ENCODE results near the gene AP3S2. TPM values are rescaled to one million over a fixed set of nuclear protein-coding genes. Genes with fewer than 3 reads are reported as not detected.

The AP3S2 gene
- total and polyA plus RNA-seq, 2 donors (not counting 1 experiment from before 2014, with no cell fraction given): 11.3 to 32.3 TPM

DNA sequence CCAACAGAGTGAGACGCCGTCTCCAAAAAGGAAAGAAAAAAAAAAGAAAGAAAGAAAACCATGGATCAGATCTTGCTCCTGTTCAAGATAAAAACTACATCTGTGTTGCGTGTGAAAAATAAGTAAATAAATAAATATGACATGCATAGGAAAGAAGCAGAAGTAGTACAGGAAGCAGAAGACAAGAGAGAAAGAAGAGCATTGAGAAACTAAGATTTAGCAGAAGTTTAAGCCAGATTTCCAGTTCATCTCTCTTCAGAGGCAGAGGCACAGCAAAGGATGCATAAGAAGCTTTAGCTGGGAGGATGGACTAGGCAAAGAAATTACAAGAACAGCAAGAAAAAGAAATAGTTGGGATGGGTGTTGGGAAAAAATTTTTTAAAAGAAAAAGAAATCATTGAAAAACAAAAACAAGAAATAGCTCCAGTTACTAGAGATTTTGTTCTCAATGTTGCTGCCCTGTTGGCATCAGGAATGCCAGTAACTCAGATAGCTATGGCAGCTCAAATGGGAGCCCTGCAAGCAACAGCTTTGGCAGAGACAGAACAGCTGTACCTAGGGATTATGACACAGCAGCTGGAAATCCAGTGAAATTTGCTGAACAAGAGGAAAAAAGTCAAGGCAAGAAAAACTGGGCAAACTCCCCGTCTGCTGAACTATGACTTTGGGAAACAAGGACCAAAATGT is 17.3 kb downstream of the AP3S2 start:
- H3K79me2 ChIP-seq (ENCODE audit: control insufficient read depth, insufficient read depth, low read length): no peaks in the 10 kb centered on the region
- peaks cover 0 to 4% of the 10 kb centered on the region in 2 donors for H3K4me1 ChIP-seq (ENCODE audit: control insufficient read depth in 2 of 2, insufficient read depth in 2 of 2, low read length in 2 of 2)
- no peaks in the 10 kb centered on the region for H4K20me1 ChIP-seq (ENCODE audit: control insufficient read depth, insufficient read depth, low read length, poor library complexity, severe bottlenecking)
- intact Hi-C loops (cut with micrococcal nuclease): no loop called here
- no peak overlapping the region for H3K4me2 ChIP-seq (replicated peaks; ENCODE audit: low read depth, low read length, poor library complexity, severe bottlenecking)
- no peak overlapping the region for H3K4me3 ChIP-seq (ENCODE audit: control extremely low read depth in 1 of 5, extremely low read depth in 1 of 5, insufficient read depth in 1 of 5, low read depth in 2 of 5, low read length in 4 of 5)
- CTCF ChIA-PET: interaction anchor here (0.6 to 6.8 kb wide), 11 partner anchors 10 to 365 kb away, joined by 3 to 159 read pairs (median 6); partner anchors contain the start of gene AP3S2
- no peak for ATAC-seq (ENCODE audit: low read depth)
- H3K4me1 Mint-ChIP-seq: peaks cover 5% of the 10 kb centered on the region
- TF ChIP-seq, protein P1, sequence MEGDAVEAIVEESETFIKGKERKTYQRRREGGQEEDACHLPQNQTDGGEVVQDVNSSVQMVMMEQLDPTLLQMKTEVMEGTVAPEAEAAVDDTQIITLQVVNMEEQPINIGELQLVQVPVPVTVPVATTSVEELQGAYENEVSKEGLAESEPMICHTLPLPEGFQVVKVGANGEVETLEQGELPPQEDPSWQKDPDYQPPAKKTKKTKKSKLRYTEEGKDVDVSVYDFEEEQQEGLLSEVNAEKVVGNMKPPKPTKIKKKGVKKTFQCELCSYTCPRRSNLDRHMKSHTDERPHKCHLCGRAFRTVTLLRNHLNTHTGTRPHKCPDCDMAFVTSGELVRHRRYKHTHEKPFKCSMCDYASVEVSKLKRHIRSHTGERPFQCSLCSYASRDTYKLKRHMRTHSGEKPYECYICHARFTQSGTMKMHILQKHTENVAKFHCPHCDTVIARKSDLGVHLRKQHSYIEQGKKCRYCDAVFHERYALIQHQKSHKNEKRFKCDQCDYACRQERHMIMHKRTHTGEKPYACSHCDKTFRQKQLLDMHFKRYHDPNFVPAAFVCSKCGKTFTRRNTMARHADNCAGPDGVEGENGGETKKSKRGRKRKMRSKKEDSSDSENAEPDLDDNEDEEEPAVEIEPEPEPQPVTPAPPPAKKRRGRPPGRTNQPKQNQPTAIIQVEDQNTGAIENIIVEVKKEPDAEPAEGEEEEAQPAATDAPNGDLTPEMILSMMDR (IDR thresholded peaks at IDR 0.05): no peak
- TF ChIP-seq EZH2 (IDR thresholded peaks at IDR 0.05; ENCODE audit: borderline replicate concordance, insufficient read depth, low read depth, low read length, poor library complexity, severe bottlenecking): no peak
- H3K4me3 Mint-ChIP-seq: no peak overlapping the region
- POLR2A ChIA-PET: no interaction called here
- no peak overlapping the region for H3K27ac ChIP-seq (ENCODE audit: low read length in 2 of 2)
- H3K9me3 ChIP-seq (ENCODE audit: control extremely low read depth in 1 of 3, control insufficient read depth in 2 of 3, insufficient read depth in 1 of 3, low read length in 2 of 3): no peaks in the 10 kb centered on the region
- DNase-seq: no peak
- peaks cover 12 to 13% of the 10 kb centered on the region in 2 experiments for H3K36me3 ChIP-seq (replicated peaks in 1 of 2; ENCODE audit: control extremely low read depth in 1 of 2, control insufficient read depth in 1 of 2, extremely low read depth in 1 of 2, insufficient read depth in 2 of 2, low read length in 1 of 2)
- no peaks in the 10 kb centered on the region for H3K9me3 Mint-ChIP-seq (ENCODE audit: insufficient read depth)
- no peak overlapping the region for H3K9ac ChIP-seq (ENCODE audit: low read length)
- no peaks in the 10 kb centered on the region for H3K27me3 ChIP-seq (replicated peaks in 1 of 4; ENCODE audit: control extremely low read depth in 1 of 4, control insufficient read depth in 3 of 4, insufficient read depth in 4 of 4, low read length in 3 of 4)
- no peak overlapping the region for H3K27ac Mint-ChIP-seq
- no peak overlapping the region for H2AFZ ChIP-seq (ENCODE audit: insufficient read depth, low read depth, low read length, poor library complexity, severe bottlenecking)
- H3K27me3 Mint-ChIP-seq: no peaks in the 10 kb centered on the region
- no CpG with 5 or more reads among the region's 4 CpGs for WGBS (ENCODE audit: insufficient coverage)

DNA sequence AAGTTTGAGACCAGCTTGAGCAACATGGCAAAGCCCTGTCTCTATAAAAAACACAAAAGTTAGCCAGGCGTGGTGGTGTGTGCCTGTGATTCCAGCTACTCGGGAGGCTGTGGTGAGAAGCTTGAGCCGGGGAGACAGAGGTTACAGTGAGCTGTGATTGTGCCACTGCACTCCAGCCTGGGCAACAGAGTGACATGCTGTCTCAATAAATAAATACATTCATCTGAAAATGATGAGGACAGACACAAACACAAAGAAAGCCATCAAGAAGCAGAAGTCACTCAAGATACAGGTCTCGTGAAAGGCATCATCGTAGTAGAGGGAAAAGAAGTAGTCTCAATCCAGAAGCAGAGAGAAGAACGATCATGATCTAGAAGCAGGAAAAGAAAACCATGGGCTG is 18.1 kb downstream of the AP3S2 start:
- Histone ChIP-seq H3K27me3 (replicated peaks in 1 of 4; ENCODE audit: control extremely low read depth in 1 of 4, control insufficient read depth in 3 of 4, insufficient read depth in 4 of 4, low read length in 3 of 4) (no peaks in the 10 kb centered on the region), H4K20me1 (ENCODE audit: control insufficient read depth, insufficient read depth, low read length, poor library complexity, severe bottlenecking) (no peaks in the 10 kb centered on the region), H2AFZ (ENCODE audit: insufficient read depth, low read depth, low read length, poor library complexity, severe bottlenecking) (no peak overlapping the region), H3K27ac (ENCODE audit: low read length in 2 of 2) (no peak overlapping the region), H3K79me2 (ENCODE audit: control insufficient read depth, insufficient read depth, low read length) (no peaks in the 10 kb centered on the region), H3K4me1 (ENCODE audit: control insufficient read depth in 2 of 2, insufficient read depth in 2 of 2, low read length in 2 of 2) (peaks cover 0 to 4% of the 10 kb centered on the region in 2 donors), H3K9ac (ENCODE audit: low read length) (no peak overlapping the region), H3K36me3 (replicated peaks in 1 of 2; ENCODE audit: control extremely low read depth in 1 of 2, control insufficient read depth in 1 of 2, extremely low read depth in 1 of 2, insufficient read depth in 2 of 2, low read length in 1 of 2) (peaks cover 10 to 16% of the 10 kb centered on the region in 2 experiments), H3K4me3 (ENCODE audit: control extremely low read depth in 1 of 5, extremely low read depth in 1 of 5, insufficient read depth in 1 of 5, low read depth in 2 of 5, low read length in 4 of 5) (no peak overlapping the region), H3K4me2 (replicated peaks; ENCODE audit: low read depth, low read length, poor library complexity, severe bottlenecking) (no peak overlapping the region), H3K9me3 (ENCODE audit: control extremely low read depth in 1 of 3, control insufficient read depth in 2 of 3, insufficient read depth in 1 of 3, low read length in 2 of 3) (no peaks in the 10 kb centered on the region)
- no peaks in the 10 kb centered on the region for H3K27me3 Mint-ChIP-seq
- POLR2A ChIA-PET: no interaction called here
- no peaks in the 10 kb centered on the region for H3K9me3 Mint-ChIP-seq (ENCODE audit: insufficient read depth)
- no peak for ATAC-seq (ENCODE audit: low read depth)
- 96% methylated on average over 3 of the region's 6 CpGs for WGBS (ENCODE audit: insufficient coverage)
- intact Hi-C loops (cut with micrococcal nuclease): loop anchor here (1.0 kb wide), 3 partner anchors 19 to 135 kb away; no protein-coding TSS in a partner anchor
- no peak overlapping the region for H3K27ac Mint-ChIP-seq
- H3K4me1 Mint-ChIP-seq: peaks cover 5% of the 10 kb centered on the region
- CTCF ChIA-PET: interaction anchor here (0.6 to 6.8 kb wide), 16 partner anchors 12 to 366 kb away, joined by 3 to 159 read pairs (median 10); partner anchors contain the start of gene AP3S2
- TF ChIP-seq EZH2 (IDR thresholded peaks at IDR 0.05; ENCODE audit: borderline replicate concordance, insufficient read depth, low read depth, low read length, poor library complexity, severe bottlenecking): no peak
- TF ChIP-seq, protein P1 (IDR thresholded peaks at IDR 0.05): no peak
- DNase-seq: no peak
- no peak overlapping the region for H3K4me3 Mint-ChIP-seq

Data from B cell (primary cell).